ENCODE data around the gene SAMD8.
"Not testable (repeated sequence)": the region's sequence is repeated elsewhere in the genome, so short reads cannot be mapped to it uniquely, and the experiment has no call there.

Gene SAMD8

GRCh38 chr10:75108684-75109458 lies 2.6 kb upstream of the SAMD8 start:
- peak; percentile 19 for DNase-seq

DNA sequence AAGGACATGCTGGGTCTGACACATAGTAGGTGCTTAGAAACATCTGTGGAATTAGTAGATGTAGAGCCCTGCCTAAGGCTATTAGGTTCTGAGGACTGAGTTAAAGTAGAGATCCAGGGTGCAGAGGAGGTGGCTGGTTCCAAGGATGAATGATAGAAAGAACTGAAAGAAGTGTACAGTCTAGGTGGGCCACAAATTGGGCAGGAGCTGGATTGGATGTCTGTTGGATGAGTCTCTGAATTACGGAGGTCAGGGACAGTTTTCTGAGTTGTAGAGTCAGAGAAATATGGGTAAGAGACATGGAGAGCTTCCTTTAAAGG lies 2.0 kb upstream of the SAMD8 start:
- DNase-seq = no peak

GRCh38 chr10:75110006-75110632 lies 1.3 kb upstream of the SAMD8 start:
- peak; percentile 33 for DNase-seq

DNA sequence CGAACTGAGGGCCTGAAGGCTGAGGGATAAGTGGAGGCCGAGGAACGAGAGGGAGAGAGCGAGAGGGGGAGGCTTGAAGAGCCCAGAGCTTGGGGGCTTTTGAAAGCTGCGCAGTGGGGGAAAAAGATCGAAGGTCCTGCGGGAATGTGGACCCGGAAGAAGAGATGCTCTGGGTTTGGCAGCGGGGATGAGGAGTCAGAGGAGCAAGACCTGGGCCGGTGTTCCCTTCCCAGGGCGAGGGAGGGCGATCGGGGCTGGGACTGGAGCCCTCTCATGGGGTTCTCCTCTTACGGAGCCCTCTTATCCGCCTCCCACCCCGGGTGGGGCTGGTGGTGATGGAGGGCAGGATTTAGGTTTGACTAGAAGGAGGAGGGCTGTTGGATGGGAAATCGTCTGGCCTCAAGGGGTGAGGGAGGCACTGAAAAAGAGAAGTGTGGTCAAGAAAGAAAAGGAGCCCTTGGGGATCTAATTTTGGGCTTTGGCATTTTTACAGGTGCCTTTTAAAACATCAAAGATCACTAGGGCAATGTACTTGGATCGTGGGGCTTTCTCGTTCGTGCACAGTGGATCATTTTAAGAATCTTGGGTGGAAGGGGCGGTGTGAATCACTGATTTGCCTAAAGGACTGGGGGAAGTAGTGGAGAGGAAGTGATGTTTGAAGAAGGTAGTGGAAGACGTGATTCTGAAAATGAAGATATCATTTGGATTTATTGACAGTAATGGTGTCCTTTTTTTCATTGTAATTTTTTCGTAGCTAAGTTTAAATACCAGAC lies 637 bp downstream of the SAMD8 start:
- DNase-seq = peak; percentile 55

- DNase-seq = peak; percentile 48
Observed at GRCh38 chr10:75115137-75115536, 3.7 kb downstream of the SAMD8 start.

DNA sequence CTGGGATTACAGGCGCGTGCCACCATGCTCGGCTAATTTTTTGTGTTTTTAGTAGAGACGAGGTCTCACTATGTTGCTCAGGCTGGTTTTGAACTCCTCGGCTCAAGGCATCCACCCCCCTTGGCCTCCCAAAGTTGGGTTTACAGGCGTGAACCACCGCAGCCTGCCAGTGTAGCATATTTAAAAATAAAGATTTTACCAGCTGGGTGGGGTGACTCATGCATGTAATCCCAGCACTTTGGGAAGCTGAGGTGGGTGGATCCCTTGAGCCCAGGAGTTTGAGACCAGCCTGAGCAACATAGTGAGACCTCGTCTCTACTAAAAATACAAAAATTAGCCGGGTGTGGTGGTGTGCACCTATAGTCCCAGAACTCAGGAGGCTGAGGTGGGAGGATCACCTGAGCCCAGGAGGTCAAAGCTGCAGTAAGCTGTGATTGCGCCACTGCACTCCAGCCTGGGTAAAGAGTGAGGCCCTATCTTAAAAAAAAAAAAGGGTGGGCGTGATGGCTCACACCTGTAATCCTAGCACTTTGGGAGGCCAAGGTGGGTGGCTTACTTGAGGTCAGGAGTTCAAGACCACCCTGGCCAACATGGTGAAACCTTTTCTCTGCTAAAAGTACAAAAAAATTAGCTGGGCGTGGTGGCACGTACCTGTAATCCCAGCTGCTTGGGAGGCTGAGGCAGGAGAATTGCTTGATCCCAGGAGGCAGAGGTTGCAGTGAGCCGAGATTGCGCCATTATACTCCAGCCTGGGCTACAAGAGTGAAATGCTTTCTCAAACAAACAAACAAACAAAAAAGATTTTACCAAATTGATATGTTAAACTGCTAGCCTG lies 5.7 kb downstream of the SAMD8 start:
- not testable (repeated sequence) for DNase-seq

DNA sequence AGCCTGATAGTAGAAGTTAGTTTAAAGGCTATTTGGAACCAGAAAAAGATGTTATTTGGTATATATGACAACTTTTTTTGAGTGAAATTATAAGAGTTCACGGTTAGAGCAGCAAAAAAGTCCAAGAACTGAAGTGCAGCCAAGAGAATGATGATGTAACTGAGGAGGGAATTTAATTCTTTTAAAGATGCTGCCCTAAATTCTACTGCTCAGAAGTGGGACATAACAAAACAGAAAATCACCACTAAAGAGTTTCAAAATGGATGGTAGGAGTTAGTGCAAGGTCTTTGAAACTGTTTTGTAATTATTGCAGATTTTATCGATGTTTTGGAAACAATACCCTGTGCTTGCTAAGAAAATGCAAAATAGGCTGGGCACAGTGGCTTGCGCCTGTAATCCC lies 6.5 kb downstream of the SAMD8 start:
- no peak for DNase-seq

- not testable (repeated sequence) for DNase-seq
Observed at GRCh38 chr10:75119444-75120066, 8.1 kb downstream of the SAMD8 start.

GRCh38 chr10:75121322-75121721 lies 9.9 kb downstream of the SAMD8 start:
- DNase-seq = no peak

- DNase-seq = no peak
Observed at GRCh38 chr10:75122505-75122904, 11.0 kb downstream of the SAMD8 start.

DNA sequence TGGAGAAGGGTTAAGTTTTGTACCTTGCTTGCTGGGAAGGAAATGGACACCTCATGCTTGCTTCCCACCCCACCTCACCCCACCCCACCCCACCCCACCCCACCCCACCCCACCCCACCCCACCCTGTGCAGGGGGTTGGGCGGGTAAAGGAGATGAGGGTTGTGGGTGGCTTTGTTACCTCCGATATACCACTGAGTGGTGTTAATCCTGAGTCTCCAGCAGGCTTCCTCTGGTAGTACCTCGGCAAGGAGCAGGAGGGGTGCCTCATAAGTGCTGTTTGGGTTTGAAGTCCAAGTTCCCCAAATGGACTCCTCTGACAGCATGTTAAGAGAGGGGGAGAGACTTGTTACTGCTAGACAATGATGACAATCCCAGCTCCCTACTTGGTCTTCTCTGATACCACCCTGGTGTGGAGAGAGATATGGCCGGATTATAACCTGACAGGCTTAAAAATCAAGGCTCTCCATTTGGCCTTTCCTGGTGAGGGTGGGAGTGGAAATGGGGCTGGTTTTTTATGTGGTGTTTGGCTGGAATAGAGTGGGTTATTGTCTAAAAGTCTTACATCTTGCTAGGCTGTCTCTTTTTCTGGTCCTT lies 11.7 kb downstream of the SAMD8 start:
- peak; percentile 27 for DNase-seq

GRCh38 chr10:75126277-75126676 lies 14.8 kb downstream of the SAMD8 start:
- DNase-seq = no peak

- no peak for DNase-seq
Observed at GRCh38 chr10:75127471-75127870, 16.0 kb downstream of the SAMD8 start.

DNA sequence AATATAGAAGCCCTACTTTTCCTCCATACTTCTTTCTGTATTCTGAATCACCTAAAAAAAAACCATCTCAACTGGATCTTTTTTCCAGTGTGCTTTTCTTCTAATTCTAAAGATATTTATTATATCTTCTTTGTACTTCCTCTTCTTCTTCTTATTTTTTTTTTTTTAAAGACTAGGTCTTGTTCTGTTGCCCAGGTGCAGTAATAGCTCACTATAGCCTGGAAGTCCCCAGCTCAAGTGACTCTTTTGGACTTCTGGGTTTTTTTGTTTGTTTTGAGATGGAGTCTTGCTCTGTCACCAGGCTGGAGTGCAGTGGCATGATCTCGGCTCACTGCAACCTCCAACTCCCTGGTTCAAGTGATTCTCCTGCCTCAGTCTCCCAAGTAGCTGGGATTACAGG lies 17.5 kb downstream of the SAMD8 start:
- not testable (repeated sequence) for DNase-seq

DNA sequence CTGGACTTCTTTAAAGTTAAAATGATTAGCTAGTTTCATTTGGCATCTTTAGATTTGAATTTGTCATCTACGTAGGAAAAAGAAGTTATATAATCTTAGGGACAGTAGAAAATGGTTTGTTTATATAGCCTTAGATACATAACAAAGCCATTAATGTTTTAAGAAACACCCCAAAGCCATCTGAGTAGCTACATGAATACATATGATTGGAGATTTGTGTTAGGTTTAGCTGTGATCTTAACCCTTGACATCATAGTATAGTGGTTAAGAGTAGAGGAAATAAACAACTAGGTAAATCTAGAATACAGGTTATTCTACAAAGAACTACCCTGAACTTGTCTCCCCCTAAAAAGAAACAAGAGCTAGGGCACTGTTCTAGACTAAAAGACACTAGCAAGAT lies 18.1 kb downstream of the SAMD8 start:
- DNase-seq = no peak

DNA sequence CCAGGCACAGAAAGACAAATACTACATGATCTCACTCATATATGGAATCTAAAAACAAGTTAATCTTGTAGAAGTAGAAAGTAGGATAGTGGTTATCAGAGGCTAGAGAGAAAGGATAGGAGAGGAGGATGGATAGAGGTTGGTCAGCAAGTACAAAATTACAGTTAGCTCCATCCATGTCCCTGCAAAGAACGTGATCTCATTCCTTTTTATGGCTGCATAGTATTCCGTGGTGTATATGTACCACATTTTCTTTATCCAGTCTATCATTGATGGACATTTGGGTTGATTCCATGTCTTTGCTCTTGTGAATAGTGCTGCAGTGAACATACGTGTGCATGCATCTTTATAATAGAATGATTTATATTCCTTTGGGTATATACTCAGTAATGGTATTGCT lies 22.2 kb downstream of the SAMD8 start:
- DNase-seq = not testable (repeated sequence)

GRCh38 chr10:75136346-75136745 lies 24.9 kb downstream of the SAMD8 start:
- no peak for DNase-seq

DNA sequence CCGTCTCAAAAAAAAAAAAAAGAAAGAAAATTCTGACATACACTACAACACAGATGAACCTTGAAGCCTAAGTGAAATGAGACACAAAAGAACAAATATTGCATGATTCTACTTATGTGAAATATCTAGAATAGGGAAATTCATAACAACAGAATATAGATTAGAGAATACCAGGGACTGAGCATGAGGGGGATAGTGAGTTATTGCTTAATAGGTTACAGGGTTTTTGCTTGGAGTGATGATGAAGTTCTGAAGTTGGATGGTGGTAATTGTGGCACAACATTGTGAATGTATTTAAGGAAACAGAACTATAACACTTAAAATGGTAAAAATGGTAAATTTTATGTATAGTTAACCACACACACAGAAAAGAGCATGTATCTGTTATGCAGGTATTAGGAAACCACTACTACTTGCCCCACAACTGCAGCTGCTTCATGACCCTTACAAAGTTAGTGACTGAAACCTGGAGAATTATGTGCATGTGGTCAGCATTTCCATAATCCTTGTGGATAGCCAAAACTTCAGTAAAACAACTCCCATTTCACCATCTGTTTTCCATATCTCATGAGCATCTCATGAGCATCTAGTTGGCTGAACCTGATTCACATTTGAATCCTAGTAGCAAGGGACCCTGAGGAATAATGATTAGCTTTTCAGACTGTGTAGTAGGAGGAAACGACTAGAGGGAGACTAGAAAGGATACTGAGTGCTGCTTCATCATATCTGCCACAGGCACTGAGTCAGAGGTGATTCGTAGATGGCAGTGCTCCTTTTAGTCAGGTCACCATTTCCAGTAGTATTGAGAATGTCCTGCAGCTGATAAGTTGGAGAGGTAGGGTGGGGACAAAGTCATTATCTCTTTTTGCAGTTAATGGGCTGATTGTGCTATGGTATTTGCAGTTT lies 26.3 kb downstream of the SAMD8 start:
- peak; percentile 90 for DNase-seq

GRCh38 chr10:75140246-75140645 lies 28.8 kb downstream of the SAMD8 start:
- DNase-seq = no peak

GRCh38 chr10:75143353-75143752 lies 31.9 kb downstream of the SAMD8 start:
- DNase-seq = no peak

DNA sequence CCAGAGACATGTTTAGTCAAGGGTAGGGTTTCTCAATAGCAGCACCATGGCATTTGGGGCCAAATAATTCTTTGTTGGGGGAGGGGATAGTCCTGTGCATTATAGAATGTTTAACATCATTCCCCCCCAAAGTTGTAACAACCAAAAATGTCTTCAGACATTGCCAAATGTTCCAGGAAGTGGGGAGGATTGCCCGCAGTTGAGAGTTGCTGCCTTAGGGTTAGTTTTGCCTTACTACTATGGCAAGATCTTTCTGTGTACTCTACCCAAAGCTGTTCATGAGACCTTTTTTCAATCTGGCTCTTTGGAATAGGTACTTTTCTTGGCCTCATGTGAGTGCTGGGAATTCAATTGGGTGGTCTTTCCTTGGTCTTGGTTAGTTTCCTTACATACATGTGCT lies 34.1 kb downstream of the SAMD8 start:
- DNase-seq = no peak

Data from hematopoietic multipotent progenitor cell treated with erythropoietin and hydrocortisone succinate and interleukin-3 and kit ligand, for 6 days (in vitro differentiated cells).